NCI-H1436 (cell line): ENCODE results near the gene BBX.

Source experiments
- DNase-seq: peaks from one replicate; lab custom pipeline; 2025; lab: John Stamatoyannopoulos, UW

The BBX gene

GRCh38 chr3:107846279-107846852, 323.6 kb downstream of the BBX start:
- no peak for DNase-seq

- DNase-seq = no peak
These were observed 325.0 kb downstream of the BBX start for GRCh38 chr3:107847791-107848190.

GRCh38 chr3:107848351-107848915, 325.7 kb downstream of the BBX start:
- no peak for DNase-seq

GRCh38 chr3:107850681-107851080, 327.9 kb downstream of the BBX start:
- no peak for DNase-seq

- no peak for DNase-seq
These were observed 331.1 kb downstream of the BBX start for GRCh38 chr3:107853821-107854220.

- no peak for DNase-seq
These were observed 332.0 kb downstream of the BBX start for GRCh38 chr3:107854733-107855132.

- peak; percentile 44 for DNase-seq
These were observed 332.9 kb downstream of the BBX start for GRCh38 chr3:107855710-107856109.

- no peak for DNase-seq
These were observed 335.1 kb downstream of the BBX start for GRCh38 chr3:107857854-107858253.

GRCh38 chr3:107858876-107859275, 336.1 kb downstream of the BBX start:
- no peak for DNase-seq
